ENCODE data around the gene TNFRSF19. TPM values are rescaled to one million over a fixed set of nuclear protein-coding genes. Genes with fewer than 3 reads are reported as not detected.

TNFRSF19 gene
- total and polyA plus RNA-seq, 2 experiments from 2014 or later = 19.8 to 25.3 TPM

DNA sequence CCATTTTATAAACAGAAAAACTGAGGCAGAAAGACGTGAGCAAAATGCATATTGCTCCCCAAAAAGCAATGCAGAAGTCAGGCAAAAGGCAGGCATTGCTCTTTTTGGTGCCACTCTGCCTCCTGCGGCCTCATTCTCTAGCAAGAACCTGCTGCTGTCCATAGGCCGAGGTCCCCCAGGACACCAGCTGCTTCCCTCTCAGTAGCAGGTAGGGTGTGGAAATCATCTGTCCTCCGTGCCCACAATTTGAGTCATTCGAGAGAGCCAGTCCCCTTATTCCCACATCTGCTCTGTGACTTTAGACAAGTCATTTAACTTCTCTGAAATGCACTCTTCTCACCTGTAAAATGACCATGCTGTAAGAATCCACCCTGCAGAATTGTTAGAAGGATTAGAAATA lies 50.0 kb downstream of the TNFRSF19 start:
- H3K27me3 ChIP-seq = no peaks in the 10 kb centered on the region
- TF ChIP-seq EZH2 (IDR thresholded peaks at IDR 0.05; ENCODE audit: borderline replicate concordance) = no peak
- H4K20me1 ChIP-seq (ENCODE audit: insufficient read depth, poor library complexity, severe bottlenecking) = no peaks in the 10 kb centered on the region
- H3K4me1 ChIP-seq (ENCODE audit: insufficient read depth) = peaks cover 11% of the 10 kb centered on the region
- no peaks in the 10 kb centered on the region for H3K79me2 ChIP-seq
- no peaks in the 10 kb centered on the region for H3K36me3 ChIP-seq (replicated peaks; ENCODE audit: insufficient read depth, low read depth)
- WGBS (ENCODE audit: low lambda C conversion rate, missing lambda C conversion rate) = 97% methylated on average over 5 of the region's 5 CpGs
- H3K27ac ChIP-seq = peak overlapping the region; percentile 63
- DNase-seq (ENCODE audit: low spot score) = no peak
- H2AFZ ChIP-seq = no peak overlapping the region
- H3K9me3 ChIP-seq (ENCODE audit: low read depth) = no peaks in the 10 kb centered on the region
- H3K4me2 ChIP-seq = no peak overlapping the region
- no peak overlapping the region for H3K4me3 ChIP-seq
- H3K9me2 ChIP-seq (replicated peaks; ENCODE audit: insufficient read depth) = no peaks in the 10 kb centered on the region

DNA sequence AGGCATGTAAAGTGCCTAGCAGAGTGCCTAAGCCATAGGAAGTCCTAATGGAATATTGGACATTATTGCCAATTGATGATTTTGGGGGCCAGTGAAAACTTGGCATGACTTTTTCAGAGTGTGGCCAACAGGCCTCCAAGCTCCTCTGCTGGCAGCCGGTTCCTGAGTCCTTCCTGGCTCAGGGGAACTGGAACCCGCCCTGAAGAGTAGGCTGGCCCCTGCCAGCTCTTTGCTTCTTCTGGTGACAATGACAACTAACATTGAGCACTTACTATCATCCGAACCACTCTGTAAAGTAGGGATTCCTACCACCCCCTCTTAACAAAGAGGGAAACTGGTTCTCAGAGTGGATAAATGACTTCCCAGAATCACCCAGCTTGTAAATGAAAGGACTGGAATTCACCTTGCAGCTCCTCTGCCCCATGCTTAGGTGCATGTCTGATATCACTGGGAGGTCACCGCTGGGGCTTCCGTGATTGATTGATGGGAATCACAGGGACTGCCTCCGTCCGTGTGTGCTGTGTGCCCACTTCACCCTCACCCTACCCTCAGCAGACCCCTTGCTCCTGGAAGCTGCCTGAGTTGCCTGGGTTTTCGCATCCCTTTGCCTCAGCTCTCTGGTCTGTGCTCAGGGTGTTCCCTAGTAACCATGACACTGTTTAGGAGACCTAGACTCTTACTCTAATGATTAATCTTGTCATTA lies 50.6 kb downstream of the TNFRSF19 start:
- H3K4me3 ChIP-seq = no peak overlapping the region
- peaks cover 11% of the 10 kb centered on the region for H3K4me1 ChIP-seq (ENCODE audit: insufficient read depth)
- no peak for DNase-seq (ENCODE audit: low spot score)
- H3K79me2 ChIP-seq = no peaks in the 10 kb centered on the region
- no peaks in the 10 kb centered on the region for H3K36me3 ChIP-seq (replicated peaks; ENCODE audit: insufficient read depth, low read depth)
- no peaks in the 10 kb centered on the region for H4K20me1 ChIP-seq (ENCODE audit: insufficient read depth, poor library complexity, severe bottlenecking)
- H3K27me3 ChIP-seq = no peaks in the 10 kb centered on the region
- 68% methylated on average over 8 of the region's 8 CpGs for WGBS (ENCODE audit: low lambda C conversion rate, missing lambda C conversion rate)
- H3K27ac ChIP-seq = peak overlapping the region; percentile 63
- no peak overlapping the region for H2AFZ ChIP-seq
- H3K4me2 ChIP-seq = no peak overlapping the region
- no peaks in the 10 kb centered on the region for H3K9me3 ChIP-seq (ENCODE audit: low read depth)
- TF ChIP-seq EZH2 (IDR thresholded peaks at IDR 0.05; ENCODE audit: borderline replicate concordance) (no peak), EZH2phosphoT487 (IDR thresholded peaks at IDR 0.05; ENCODE audit: low read depth, severe bottlenecking, unreplicated experiment) (no peak)
- TF ChIP-seq, protein P1, sequence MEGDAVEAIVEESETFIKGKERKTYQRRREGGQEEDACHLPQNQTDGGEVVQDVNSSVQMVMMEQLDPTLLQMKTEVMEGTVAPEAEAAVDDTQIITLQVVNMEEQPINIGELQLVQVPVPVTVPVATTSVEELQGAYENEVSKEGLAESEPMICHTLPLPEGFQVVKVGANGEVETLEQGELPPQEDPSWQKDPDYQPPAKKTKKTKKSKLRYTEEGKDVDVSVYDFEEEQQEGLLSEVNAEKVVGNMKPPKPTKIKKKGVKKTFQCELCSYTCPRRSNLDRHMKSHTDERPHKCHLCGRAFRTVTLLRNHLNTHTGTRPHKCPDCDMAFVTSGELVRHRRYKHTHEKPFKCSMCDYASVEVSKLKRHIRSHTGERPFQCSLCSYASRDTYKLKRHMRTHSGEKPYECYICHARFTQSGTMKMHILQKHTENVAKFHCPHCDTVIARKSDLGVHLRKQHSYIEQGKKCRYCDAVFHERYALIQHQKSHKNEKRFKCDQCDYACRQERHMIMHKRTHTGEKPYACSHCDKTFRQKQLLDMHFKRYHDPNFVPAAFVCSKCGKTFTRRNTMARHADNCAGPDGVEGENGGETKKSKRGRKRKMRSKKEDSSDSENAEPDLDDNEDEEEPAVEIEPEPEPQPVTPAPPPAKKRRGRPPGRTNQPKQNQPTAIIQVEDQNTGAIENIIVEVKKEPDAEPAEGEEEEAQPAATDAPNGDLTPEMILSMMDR (IDR thresholded peaks at IDR 0.05; ENCODE audit: poor library complexity) = no peak
- no peaks in the 10 kb centered on the region for H3K9me2 ChIP-seq (replicated peaks; ENCODE audit: insufficient read depth)

DNA sequence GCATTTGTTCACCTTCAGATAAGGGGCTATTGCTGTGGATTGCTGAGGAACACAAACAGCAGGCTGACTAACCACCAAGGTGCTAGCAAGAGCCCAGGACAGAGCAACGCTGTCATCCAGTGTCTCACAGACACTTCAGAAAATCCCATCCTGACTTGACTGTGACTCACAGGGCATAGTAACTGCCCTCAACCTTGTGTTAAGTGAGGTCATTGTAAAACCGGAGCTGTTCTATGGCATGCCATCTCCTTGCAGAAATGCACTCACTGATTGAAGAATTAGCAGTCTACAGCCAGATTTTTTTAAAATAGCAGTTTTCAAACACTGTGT lies 51.1 kb downstream of the TNFRSF19 start:
- no peak for TF ChIP-seq EZH2 (IDR thresholded peaks at IDR 0.05; ENCODE audit: borderline replicate concordance)
- no peak for TF ChIP-seq EZH2phosphoT487 (IDR thresholded peaks at IDR 0.05; ENCODE audit: low read depth, severe bottlenecking, unreplicated experiment)
- TF ChIP-seq, protein P1 (IDR thresholded peaks at IDR 0.05; ENCODE audit: poor library complexity) = no peak
- Histone ChIP-seq H3K9me2 (replicated peaks; ENCODE audit: insufficient read depth) (no peaks in the 10 kb centered on the region), H3K4me2 (no peak overlapping the region), H3K36me3 (replicated peaks; ENCODE audit: insufficient read depth, low read depth) (no peaks in the 10 kb centered on the region), H3K27ac (peak overlapping the region; percentile 38), H3K4me3 (no peak overlapping the region), H3K9me3 (ENCODE audit: low read depth) (no peaks in the 10 kb centered on the region), H4K20me1 (ENCODE audit: insufficient read depth, poor library complexity, severe bottlenecking) (no peaks in the 10 kb centered on the region), H3K27me3 (no peaks in the 10 kb centered on the region), H3K4me1 (ENCODE audit: insufficient read depth) (peaks cover 12% of the 10 kb centered on the region), H3K79me2 (no peaks in the 10 kb centered on the region), H2AFZ (no peak overlapping the region)
- DNase-seq (ENCODE audit: low spot score) = peak; percentile 80
- WGBS (ENCODE audit: low lambda C conversion rate, missing lambda C conversion rate) = 20% methylated on average over 2 of the region's 2 CpGs

DNA sequence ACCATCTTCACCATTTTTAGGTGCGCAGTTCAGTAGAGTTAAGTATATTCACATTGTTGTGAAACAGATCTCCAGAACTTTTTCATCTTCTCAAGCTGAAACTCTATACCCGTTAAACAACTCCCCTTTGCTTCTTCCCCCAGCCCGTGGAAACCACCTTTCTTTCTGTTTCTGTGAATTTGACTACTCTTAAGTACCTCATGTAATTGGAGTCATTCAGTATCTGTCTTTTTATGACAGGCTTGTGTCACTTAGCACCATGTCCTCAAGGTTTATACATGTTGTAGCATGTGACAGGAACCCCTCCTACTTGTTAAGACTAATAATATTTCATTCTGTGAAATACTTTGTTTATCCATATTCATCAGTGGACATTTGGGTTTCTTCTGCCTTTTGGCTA lies 52.8 kb downstream of the TNFRSF19 start:
- H3K9me3 ChIP-seq (ENCODE audit: low read depth) = no peaks in the 10 kb centered on the region
- 80% methylated on average over 3 of the region's 3 CpGs for WGBS (ENCODE audit: low lambda C conversion rate, missing lambda C conversion rate)
- H3K27ac ChIP-seq = no peak overlapping the region

More for the DNA sequence above, 52.8 kb downstream of the TNFRSF19 start:
- no peak for TF ChIP-seq EZH2phosphoT487 (IDR thresholded peaks at IDR 0.05; ENCODE audit: low read depth, severe bottlenecking, unreplicated experiment)
- TF ChIP-seq EZH2 (IDR thresholded peaks at IDR 0.05; ENCODE audit: borderline replicate concordance) = no peak
- TF ChIP-seq, protein P1 (IDR thresholded peaks at IDR 0.05; ENCODE audit: poor library complexity) = no peak
- H4K20me1 ChIP-seq (ENCODE audit: insufficient read depth, poor library complexity, severe bottlenecking) = no peaks in the 10 kb centered on the region
- no peak overlapping the region for H2AFZ ChIP-seq
- H3K4me3 ChIP-seq = no peak overlapping the region
- H3K36me3 ChIP-seq (replicated peaks; ENCODE audit: insufficient read depth, low read depth) = no peaks in the 10 kb centered on the region
- H3K4me2 ChIP-seq = no peak overlapping the region
- no peak for DNase-seq (ENCODE audit: low spot score)
- peaks cover 21% of the 10 kb centered on the region for H3K4me1 ChIP-seq (ENCODE audit: insufficient read depth)
- H3K27me3 ChIP-seq = no peaks in the 10 kb centered on the region
- no peaks in the 10 kb centered on the region for H3K9me2 ChIP-seq (replicated peaks; ENCODE audit: insufficient read depth)
- no peaks in the 10 kb centered on the region for H3K79me2 ChIP-seq
